Activated naive CD8-positive, alpha-beta T cell treated with anti-CD3 and anti-CD28 coated beads, Interleukin-2, amount 50 U/mL, for 24 hours (primary cell): ENCODE measurements around the gene NUP155.
A peak's percentile ranks its signal among the peaks of the same experiment; 100 is the strongest.

Experiments used
- ATAC-seq: fragments of 150-1000 bp; cut with Tn5 transposase; one replicate; pipeline ENCODE4 v1.10.0; 2021
- DNase-seq: peaks from one replicate; pipeline ENCODE4 v3.0.0; 2021
- H3K27ac Mint-ChIP-seq: one replicate; pipeline ENCODE4 v1.8.0; 2021; ENCODE audit warnings: mild to moderate bottlenecking, mixed read lengths
- H3K27me3 Mint-ChIP-seq: one replicate; pipeline ENCODE4 v1.8.0; 2021; ENCODE audit warnings: mixed read lengths
- H3K36me3 Mint-ChIP-seq: one replicate; pipeline ENCODE4 v1.8.0; 2021; ENCODE audit warnings: low read depth, mixed read lengths
- H3K4me1 Mint-ChIP-seq: one replicate; pipeline ENCODE4 v1.8.0; 2021; ENCODE audit warnings: mixed read lengths
- H3K4me3 Mint-ChIP-seq: one replicate; pipeline ENCODE4 v1.8.0; 2021; ENCODE audit warnings: mild to moderate bottlenecking, moderate library complexity, mixed read lengths
- H3K9me3 Mint-ChIP-seq: one replicate; pipeline ENCODE4 v1.8.0; 2021; ENCODE audit warnings: mixed read lengths

NUP155 gene

GRCh38 chr5:37248970-37249814 is 121.7 kb downstream of the NUP155 start, which contains the start of gene CPLANE1:
CPLANE1 (minus strand) TSS chr5:37249376; CDS start chr5:37247698, 1,678 bp downstream.
- no peaks in the 10 kb centered on the region for H3K27me3 Mint-ChIP-seq
- ATAC-seq = peak; percentile 88
- peak within 1 kb of the TSS; percentile 71 for H3K27ac Mint-ChIP-seq

GRCh38 chr5:37248421-37248969 is 122.4 kb downstream of the NUP155 start:
- Mint-ChIP-seq H3K27me3 (no peaks in the 10 kb centered on the region), H3K9me3 (no peaks in the 10 kb centered on the region), H3K4me1 (peaks cover 12% of the 10 kb centered on the region), H3K27ac (peak overlapping the region; percentile 62), H3K36me3 (no peaks in the 10 kb centered on the region), H3K4me3 (peak overlapping the region; percentile 77)
- ATAC-seq (no peak), DNase-seq (peak; percentile 8)

More at GRCh38 chr5:37248970-37249814, 121.7 kb downstream of the NUP155 start, which contains the start of gene CPLANE1:
- Mint-ChIP-seq H3K4me3 (peak within 1 kb of the TSS; percentile 80), H3K9me3 (peaks cover under 1% of the 10 kb centered on the region), H3K36me3 (no peaks in the 10 kb centered on the region), H3K4me1 (peaks cover 12% of the 10 kb centered on the region)
- DNase-seq = peak; percentile 70

GRCh38 chr5:37247496-37247895 is 123.4 kb downstream of the NUP155 start:
- Mint-ChIP-seq H3K36me3 (no peaks in the 10 kb centered on the region), H3K4me3 (peak overlapping the region; percentile 77)
- no peak for ATAC-seq

GRCh38 chr5:37247036-37247435 is 123.9 kb downstream of the NUP155 start:
- no peak for DNase-seq

More at GRCh38 chr5:37247496-37247895, 123.4 kb downstream of the NUP155 start:
- Mint-ChIP-seq H3K4me1 (peaks cover 12% of the 10 kb centered on the region), H3K9me3 (no peaks in the 10 kb centered on the region), H3K27ac (no peak overlapping the region), H3K27me3 (no peaks in the 10 kb centered on the region)
- DNase-seq = no peak

More at GRCh38 chr5:37247036-37247435, 123.9 kb downstream of the NUP155 start:
- no peak overlapping the region for H3K27ac Mint-ChIP-seq
- H3K36me3 Mint-ChIP-seq = no peaks in the 10 kb centered on the region
- H3K9me3 Mint-ChIP-seq = no peaks in the 10 kb centered on the region
- peaks cover 12% of the 10 kb centered on the region for H3K4me1 Mint-ChIP-seq
- no peak overlapping the region for H3K4me3 Mint-ChIP-seq
- no peaks in the 10 kb centered on the region for H3K27me3 Mint-ChIP-seq
- ATAC-seq = no peak
